Measurements from ENCODE around the gene DPM1.
A peak's percentile ranks its signal among the peaks of the same experiment; 100 is the strongest.
"Not testable (repeated sequence)": the region's sequence is repeated elsewhere in the genome, so short reads cannot be mapped to it uniquely, and the experiment has no call there.

DPM1 gene

GRCh38 chr20:50978533-50978932 lies 20.2 kb upstream of the DPM1 start:
- H3K9me3 ChIP-seq (ENCODE audit: control insufficient read depth, low read length); H3K4me1 ChIP-seq (ENCODE audit: control insufficient read depth, insufficient read depth, low read length, poor library complexity, severe bottlenecking); H3K4me3 ChIP-seq (ENCODE audit: extremely low read depth, insufficient read depth, low read length, poor library complexity, severe bottlenecking); H3K36me3 ChIP-seq (ENCODE audit: control insufficient read depth, insufficient read depth, low read length); H3K27ac ChIP-seq (ENCODE audit: low read depth, low read length, severe bottlenecking): not testable (repeated sequence)
- WGBS, 2 experiments (ENCODE audit: insufficient coverage in 2 of 2): 84 to 98% methylated on average over 3 of the region's 4 CpGs

- WGBS, 2 experiments (ENCODE audit: insufficient coverage in 2 of 2): 85 to 87% methylated on average over 19 of the region's 20 CpGs
- no peaks in the 10 kb centered on the region for H3K36me3 ChIP-seq (ENCODE audit: control insufficient read depth, insufficient read depth, low read length)
- no peak overlapping the region for H3K4me3 ChIP-seq (ENCODE audit: extremely low read depth, insufficient read depth, low read length, poor library complexity, severe bottlenecking)
- H3K9me3 ChIP-seq (ENCODE audit: control insufficient read depth, low read length): peaks cover 7% of the 10 kb centered on the region
- no peak overlapping the region for H3K27ac ChIP-seq (ENCODE audit: low read depth, low read length, severe bottlenecking)
- no peaks in the 10 kb centered on the region for H3K4me1 ChIP-seq (ENCODE audit: control insufficient read depth, insufficient read depth, low read length, poor library complexity, severe bottlenecking)
These were observed 19.0 kb upstream of the DPM1 start for GRCh38 chr20:50977066-50978021.

- Histone ChIP-seq H3K27ac (ENCODE audit: low read depth, low read length, severe bottlenecking) (no peak overlapping the region), H3K4me1 (ENCODE audit: control insufficient read depth, insufficient read depth, low read length, poor library complexity, severe bottlenecking) (no peaks in the 10 kb centered on the region), H3K36me3 (ENCODE audit: control insufficient read depth, insufficient read depth, low read length) (no peaks in the 10 kb centered on the region), H3K9me3 (ENCODE audit: control insufficient read depth, low read length) (peaks cover 7% of the 10 kb centered on the region), H3K4me3 (ENCODE audit: extremely low read depth, insufficient read depth, low read length, poor library complexity, severe bottlenecking) (no peak overlapping the region)
- WGBS, 2 experiments (ENCODE audit: insufficient coverage in 2 of 2): 94 to 96% methylated on average over 9 to 10 of the region's 10 CpGs
These were observed 17.5 kb upstream of the DPM1 start for GRCh38 chr20:50975701-50976330.

- Histone ChIP-seq H3K9me3 (ENCODE audit: control insufficient read depth, low read length) (peaks cover 2% of the 10 kb centered on the region), H3K27ac (ENCODE audit: low read depth, low read length, severe bottlenecking) (no peak overlapping the region), H3K36me3 (ENCODE audit: control insufficient read depth, insufficient read depth, low read length) (no peaks in the 10 kb centered on the region), H3K4me1 (ENCODE audit: control insufficient read depth, insufficient read depth, low read length, poor library complexity, severe bottlenecking) (no peaks in the 10 kb centered on the region), H3K4me3 (ENCODE audit: extremely low read depth, insufficient read depth, low read length, poor library complexity, severe bottlenecking) (no peak overlapping the region)
- WGBS, 2 experiments (ENCODE audit: insufficient coverage in 2 of 2): 92 to 93% methylated on average over 4 of the region's 8 CpGs
These were observed 11.6 kb upstream of the DPM1 start for GRCh38 chr20:50969912-50970311.

- Histone ChIP-seq H3K27ac (ENCODE audit: low read depth, low read length, severe bottlenecking) (no peak overlapping the region), H3K9me3 (ENCODE audit: control insufficient read depth, low read length) (no peaks in the 10 kb centered on the region), H3K4me1 (ENCODE audit: control insufficient read depth, insufficient read depth, low read length, poor library complexity, severe bottlenecking) (no peaks in the 10 kb centered on the region), H3K4me3 (ENCODE audit: extremely low read depth, insufficient read depth, low read length, poor library complexity, severe bottlenecking) (no peak overlapping the region), H3K36me3 (ENCODE audit: control insufficient read depth, insufficient read depth, low read length) (no peaks in the 10 kb centered on the region)
- WGBS, 2 experiments (ENCODE audit: insufficient coverage in 2 of 2): 82 to 84% methylated on average over 3 to 5 of the region's 5 CpGs
These were observed 11.1 kb upstream of the DPM1 start for GRCh38 chr20:50969435-50969834.

GRCh38 chr20:50968289-50968688 lies 10.0 kb upstream of the DPM1 start:
- Histone ChIP-seq H3K27ac (ENCODE audit: low read depth, low read length, severe bottlenecking) (no peak overlapping the region), H3K4me1 (ENCODE audit: control insufficient read depth, insufficient read depth, low read length, poor library complexity, severe bottlenecking) (no peaks in the 10 kb centered on the region)
- 91 to 93% methylated on average over 7 to 9 of the region's 9 CpGs for WGBS, 2 experiments (ENCODE audit: insufficient coverage in 2 of 2)

GRCh38 chr20:50967586-50967985 lies 9.3 kb upstream of the DPM1 start:
- no peak overlapping the region for H3K4me3 ChIP-seq (ENCODE audit: extremely low read depth, insufficient read depth, low read length, poor library complexity, severe bottlenecking)
- H3K36me3 ChIP-seq (ENCODE audit: control insufficient read depth, insufficient read depth, low read length): no peaks in the 10 kb centered on the region
- no peak overlapping the region for H3K27ac ChIP-seq (ENCODE audit: low read depth, low read length, severe bottlenecking)
- WGBS, 2 experiments (ENCODE audit: insufficient coverage in 2 of 2): 65 to 67% methylated on average over 6 to 7 of the region's 7 CpGs
- no peaks in the 10 kb centered on the region for H3K4me1 ChIP-seq (ENCODE audit: control insufficient read depth, insufficient read depth, low read length, poor library complexity, severe bottlenecking)
- H3K9me3 ChIP-seq (ENCODE audit: control insufficient read depth, low read length): no peaks in the 10 kb centered on the region

More at GRCh38 chr20:50968289-50968688, 10.0 kb upstream of the DPM1 start:
- H3K9me3 ChIP-seq (ENCODE audit: control insufficient read depth, low read length): no peaks in the 10 kb centered on the region
- H3K4me3 ChIP-seq (ENCODE audit: extremely low read depth, insufficient read depth, low read length, poor library complexity, severe bottlenecking): no peak overlapping the region
- no peaks in the 10 kb centered on the region for H3K36me3 ChIP-seq (ENCODE audit: control insufficient read depth, insufficient read depth, low read length)

- H3K27ac ChIP-seq (ENCODE audit: low read depth, low read length, severe bottlenecking): peak overlapping the region; percentile 95
- H3K9me3 ChIP-seq (ENCODE audit: control insufficient read depth, low read length): no peaks in the 10 kb centered on the region
- peak overlapping the region; percentile 99 for H3K4me3 ChIP-seq (ENCODE audit: extremely low read depth, insufficient read depth, low read length, poor library complexity, severe bottlenecking)
- peaks cover 33% of the 10 kb centered on the region for H3K36me3 ChIP-seq (ENCODE audit: control insufficient read depth, insufficient read depth, low read length)
- 71 to 79% methylated on average over 24 of the region's 25 CpGs for WGBS, 2 experiments (ENCODE audit: insufficient coverage in 2 of 2)
- peaks cover 9% of the 10 kb centered on the region for H3K4me1 ChIP-seq (ENCODE audit: control insufficient read depth, insufficient read depth, low read length, poor library complexity, severe bottlenecking)
These were observed 1.3 kb upstream of the DPM1 start for GRCh38 chr20:50959543-50960126.

- WGBS, 2 experiments (ENCODE audit: insufficient coverage in 2 of 2): 3 to 5% methylated on average over 58 to 63 of the region's 67 CpGs
- peak within 1 kb of the TSS; percentile 99 for H3K4me3 ChIP-seq (ENCODE audit: extremely low read depth, insufficient read depth, low read length, poor library complexity, severe bottlenecking)
- H3K27ac ChIP-seq (ENCODE audit: low read depth, low read length, severe bottlenecking): peak within 1 kb of the TSS; percentile 95
- H3K36me3 ChIP-seq (ENCODE audit: control insufficient read depth, insufficient read depth, low read length): peaks cover 39% of the 10 kb centered on the region
- H3K9me3 ChIP-seq (ENCODE audit: control insufficient read depth, low read length): no peaks in the 10 kb centered on the region
- peaks cover 9% of the 10 kb centered on the region for H3K4me1 ChIP-seq (ENCODE audit: control insufficient read depth, insufficient read depth, low read length, poor library complexity, severe bottlenecking)
These were observed 547 bp upstream of the DPM1 start, which contains the start of gene MOCS3 for GRCh38 chr20:50958615-50959542. Gene MOCS3, plus strand, starts transcription at chr20:50958818. Its CDS starts 25 bp downstream, at chr20:50958843.

GRCh38 chr20:50957276-50957675 lies 1.1 kb downstream of the DPM1 start:
- Histone ChIP-seq H3K4me1 (ENCODE audit: control insufficient read depth, insufficient read depth, low read length, poor library complexity, severe bottlenecking) (peaks cover 9% of the 10 kb centered on the region), H3K9me3 (ENCODE audit: control insufficient read depth, low read length) (no peaks in the 10 kb centered on the region), H3K36me3 (ENCODE audit: control insufficient read depth, insufficient read depth, low read length) (peaks cover 47% of the 10 kb centered on the region), H3K27ac (ENCODE audit: low read depth, low read length, severe bottlenecking) (peak overlapping the region; percentile 37), H3K4me3 (ENCODE audit: extremely low read depth, insufficient read depth, low read length, poor library complexity, severe bottlenecking) (peak overlapping the region; percentile 99)
- 26 to 48% methylated on average over 3 of the region's 7 CpGs for WGBS, 2 experiments (ENCODE audit: insufficient coverage in 2 of 2)

Measured in mesodermal cell (in vitro differentiated cells).